ENCODE measurements around the gene LONP1.

DNA sequence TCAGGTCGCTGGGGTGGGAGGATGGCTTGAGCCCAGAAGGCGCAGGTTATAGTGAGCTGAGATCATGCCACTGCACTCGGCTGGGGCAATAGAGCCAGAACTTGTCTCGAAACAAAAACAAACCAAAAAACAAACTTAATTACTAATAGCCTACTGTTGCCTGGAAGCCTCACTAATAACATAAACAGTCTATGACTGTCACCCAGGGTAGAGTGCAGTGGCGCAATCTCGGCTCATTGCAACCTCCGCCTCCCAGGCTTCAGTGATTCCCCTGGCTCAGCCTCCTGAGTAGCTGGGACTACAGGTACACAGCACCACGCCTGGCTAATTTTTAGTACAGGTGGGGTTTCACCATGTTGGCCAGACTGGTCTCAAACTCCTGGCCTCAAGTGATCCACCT, 18.5 kb upstream of the LONP1 start:
- TF ChIP-seq, protein P1, sequence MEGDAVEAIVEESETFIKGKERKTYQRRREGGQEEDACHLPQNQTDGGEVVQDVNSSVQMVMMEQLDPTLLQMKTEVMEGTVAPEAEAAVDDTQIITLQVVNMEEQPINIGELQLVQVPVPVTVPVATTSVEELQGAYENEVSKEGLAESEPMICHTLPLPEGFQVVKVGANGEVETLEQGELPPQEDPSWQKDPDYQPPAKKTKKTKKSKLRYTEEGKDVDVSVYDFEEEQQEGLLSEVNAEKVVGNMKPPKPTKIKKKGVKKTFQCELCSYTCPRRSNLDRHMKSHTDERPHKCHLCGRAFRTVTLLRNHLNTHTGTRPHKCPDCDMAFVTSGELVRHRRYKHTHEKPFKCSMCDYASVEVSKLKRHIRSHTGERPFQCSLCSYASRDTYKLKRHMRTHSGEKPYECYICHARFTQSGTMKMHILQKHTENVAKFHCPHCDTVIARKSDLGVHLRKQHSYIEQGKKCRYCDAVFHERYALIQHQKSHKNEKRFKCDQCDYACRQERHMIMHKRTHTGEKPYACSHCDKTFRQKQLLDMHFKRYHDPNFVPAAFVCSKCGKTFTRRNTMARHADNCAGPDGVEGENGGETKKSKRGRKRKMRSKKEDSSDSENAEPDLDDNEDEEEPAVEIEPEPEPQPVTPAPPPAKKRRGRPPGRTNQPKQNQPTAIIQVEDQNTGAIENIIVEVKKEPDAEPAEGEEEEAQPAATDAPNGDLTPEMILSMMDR (IDR thresholded peaks at IDR 0.05; ENCODE audit: insufficient read depth, low read length), result no peak
- TF ChIP-seq POLR2AphosphoS5 (IDR thresholded peaks at IDR 0.05; ENCODE audit: low read depth) (no peak), SPI1 (IDR thresholded peaks at IDR 0.05; ENCODE audit: borderline replicate concordance, low read depth) (no peak), GABPA (IDR thresholded peaks at IDR 0.05; ENCODE audit: low read depth) (no peak)
- TF ChIP-seq, protein P2, sequence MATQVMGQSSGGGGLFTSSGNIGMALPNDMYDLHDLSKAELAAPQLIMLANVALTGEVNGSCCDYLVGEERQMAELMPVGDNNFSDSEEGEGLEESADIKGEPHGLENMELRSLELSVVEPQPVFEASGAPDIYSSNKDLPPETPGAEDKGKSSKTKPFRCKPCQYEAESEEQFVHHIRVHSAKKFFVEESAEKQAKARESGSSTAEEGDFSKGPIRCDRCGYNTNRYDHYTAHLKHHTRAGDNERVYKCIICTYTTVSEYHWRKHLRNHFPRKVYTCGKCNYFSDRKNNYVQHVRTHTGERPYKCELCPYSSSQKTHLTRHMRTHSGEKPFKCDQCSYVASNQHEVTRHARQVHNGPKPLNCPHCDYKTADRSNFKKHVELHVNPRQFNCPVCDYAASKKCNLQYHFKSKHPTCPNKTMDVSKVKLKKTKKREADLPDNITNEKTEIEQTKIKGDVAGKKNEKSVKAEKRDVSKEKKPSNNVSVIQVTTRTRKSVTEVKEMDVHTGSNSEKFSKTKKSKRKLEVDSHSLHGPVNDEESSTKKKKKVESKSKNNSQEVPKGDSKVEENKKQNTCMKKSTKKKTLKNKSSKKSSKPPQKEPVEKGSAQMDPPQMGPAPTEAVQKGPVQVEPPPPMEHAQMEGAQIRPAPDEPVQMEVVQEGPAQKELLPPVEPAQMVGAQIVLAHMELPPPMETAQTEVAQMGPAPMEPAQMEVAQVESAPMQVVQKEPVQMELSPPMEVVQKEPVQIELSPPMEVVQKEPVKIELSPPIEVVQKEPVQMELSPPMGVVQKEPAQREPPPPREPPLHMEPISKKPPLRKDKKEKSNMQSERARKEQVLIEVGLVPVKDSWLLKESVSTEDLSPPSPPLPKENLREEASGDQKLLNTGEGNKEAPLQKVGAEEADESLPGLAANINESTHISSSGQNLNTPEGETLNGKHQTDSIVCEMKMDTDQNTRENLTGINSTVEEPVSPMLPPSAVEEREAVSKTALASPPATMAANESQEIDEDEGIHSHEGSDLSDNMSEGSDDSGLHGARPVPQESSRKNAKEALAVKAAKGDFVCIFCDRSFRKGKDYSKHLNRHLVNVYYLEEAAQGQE (IDR thresholded peaks at IDR 0.05; ENCODE audit: insufficient replicate concordance, low read depth), result no peak
